HG03280 (cell line): Measurements from ENCODE around the gene KDM2B.

Experiments
- ATAC-seq: cut with Tn5 transposase; IDR thresholded peaks from one replicate; pipeline ENCODE4 v1.9.1; 2021; ENCODE audit warnings: mild to moderate bottlenecking, moderate library complexity; ENCODE audit not compliant: unreplicated experiment

The KDM2B gene

GRCh38 chr12:121580959-121581685 lies at the start of gene KDM2B:
Gene KDM2B (minus strand): TSS chr12:121581023. CDS start chr12:121580911, 112 bp downstream.
- no peak for ATAC-seq

DNA sequence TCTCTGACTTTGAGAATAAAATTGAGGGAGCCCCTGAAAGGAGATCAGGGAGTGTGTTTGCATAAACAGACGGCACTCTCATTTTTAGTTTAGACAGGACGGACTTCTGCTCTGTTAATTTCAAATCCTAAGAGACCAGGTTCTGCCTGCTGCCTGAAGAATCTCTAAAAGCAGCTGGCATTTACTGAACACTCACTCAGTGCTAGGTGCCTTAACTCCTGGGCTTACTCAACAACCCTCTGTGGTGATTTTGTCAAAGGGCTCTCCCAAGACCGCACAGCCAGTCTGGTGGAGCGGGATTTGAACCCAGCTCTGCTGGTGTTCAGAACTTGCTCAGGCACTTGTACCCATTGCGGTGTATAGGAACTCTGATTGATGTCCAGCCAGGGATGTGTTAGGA lies 47.7 kb upstream of the KDM2B start:
- no peak for ATAC-seq

DNA sequence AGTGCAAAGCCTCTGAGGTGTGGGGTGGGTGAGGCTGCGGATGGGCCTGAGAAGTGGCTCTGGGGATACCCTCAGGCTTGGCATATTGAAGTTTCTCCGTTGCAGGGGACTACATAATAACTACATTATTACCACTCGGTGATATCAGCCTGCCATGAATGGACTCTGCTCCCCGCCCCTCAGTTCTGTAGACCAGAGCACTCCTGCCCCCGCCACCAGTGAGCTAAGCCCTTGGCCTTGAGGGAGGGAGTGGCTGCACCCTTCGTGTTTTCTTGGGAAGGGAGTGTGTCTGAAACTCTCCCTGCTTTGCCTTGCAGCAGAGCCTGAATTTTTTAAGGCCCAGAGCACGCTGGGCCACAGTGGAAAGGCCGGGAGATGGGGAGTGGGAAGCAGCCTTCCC lies 47.2 kb upstream of the KDM2B start:
- ATAC-seq: no peak

- peak; percentile 31 for ATAC-seq
These were observed 46.2 kb upstream of the KDM2B start for GRCh38 chr12:121626853-121627640.

DNA sequence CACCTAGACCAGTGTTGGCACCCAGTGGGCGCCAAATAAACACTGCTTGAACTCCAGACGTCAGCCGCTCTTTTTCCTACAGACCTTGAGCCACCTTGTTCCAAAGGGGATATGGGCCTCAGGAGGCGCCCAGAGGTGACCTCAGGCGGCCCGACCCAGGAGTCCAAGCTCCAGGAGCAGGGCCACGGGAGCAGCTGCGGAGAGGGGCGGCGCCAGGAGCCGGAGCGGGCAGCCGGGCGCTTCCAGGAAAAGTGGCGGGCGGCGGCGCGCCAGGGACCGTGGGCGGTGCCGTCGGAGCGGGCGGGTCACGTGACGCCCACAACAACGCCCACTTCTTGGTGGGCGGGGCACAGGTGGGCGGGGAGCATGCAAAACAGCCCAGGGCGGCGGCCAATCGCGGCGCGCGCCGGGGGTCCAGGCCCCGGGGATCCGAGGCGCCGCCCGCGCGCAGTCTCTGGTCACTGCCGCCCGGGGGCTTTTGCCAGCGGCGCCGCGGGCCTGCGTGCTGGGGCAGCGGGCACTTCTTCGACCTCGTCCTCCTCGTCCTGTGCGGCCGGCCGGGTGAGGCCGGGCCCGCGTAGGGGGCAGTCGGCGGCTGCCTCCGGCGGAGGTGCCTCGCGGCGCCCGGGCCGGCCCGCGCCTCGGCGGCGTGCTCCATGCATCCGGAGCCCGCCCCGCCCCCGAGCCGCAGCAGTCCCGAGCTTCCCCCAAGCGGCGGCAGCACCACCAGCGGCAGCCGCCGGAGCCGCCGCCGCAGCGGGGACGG lies 45.4 kb upstream of the KDM2B start, which contains the start of gene ORAI1:
Gene ORAI1, plus strand, starts transcription at position 444 of the 766 bp plus-strand sequence.
- peak; percentile 76 for ATAC-seq

- no peak for ATAC-seq
These were observed 39.6 kb upstream of the KDM2B start for GRCh38 chr12:121620333-121620891.

DNA sequence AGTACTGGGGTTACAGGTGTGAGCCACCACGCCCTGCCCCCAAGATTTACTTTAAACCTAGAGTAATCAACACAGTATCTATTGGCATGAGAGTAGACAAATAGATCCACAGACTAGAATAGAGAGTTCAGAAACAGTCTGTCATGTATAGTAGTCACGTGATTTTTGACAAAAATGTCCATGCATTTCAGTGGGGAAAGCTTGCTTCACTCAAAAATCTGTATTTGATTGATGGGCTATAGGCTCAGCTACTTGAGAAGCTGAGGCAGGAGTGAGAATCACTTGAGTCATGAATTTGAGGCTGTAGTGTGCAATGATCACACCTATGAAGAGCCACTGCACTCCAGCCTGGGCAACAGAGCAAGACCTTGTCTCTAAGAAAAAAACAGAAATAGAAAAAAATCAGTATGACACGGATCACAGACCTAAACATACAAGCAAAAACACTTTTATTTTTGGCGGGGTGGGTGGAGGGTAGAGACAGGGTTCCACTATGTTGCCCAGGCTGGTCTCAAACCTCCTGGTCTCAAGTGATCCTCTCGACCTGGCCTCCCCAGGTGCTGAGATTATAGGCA lies 37.9 kb upstream of the KDM2B start:
- no peak for ATAC-seq

- no peak for ATAC-seq
These were observed 34.1 kb upstream of the KDM2B start for GRCh38 chr12:121614872-121615467.

GRCh38 chr12:121613462-121613861 lies 32.6 kb upstream of the KDM2B start:
- no peak for ATAC-seq

- ATAC-seq: no peak
These were observed 30.5 kb upstream of the KDM2B start for GRCh38 chr12:121611306-121611705.

DNA sequence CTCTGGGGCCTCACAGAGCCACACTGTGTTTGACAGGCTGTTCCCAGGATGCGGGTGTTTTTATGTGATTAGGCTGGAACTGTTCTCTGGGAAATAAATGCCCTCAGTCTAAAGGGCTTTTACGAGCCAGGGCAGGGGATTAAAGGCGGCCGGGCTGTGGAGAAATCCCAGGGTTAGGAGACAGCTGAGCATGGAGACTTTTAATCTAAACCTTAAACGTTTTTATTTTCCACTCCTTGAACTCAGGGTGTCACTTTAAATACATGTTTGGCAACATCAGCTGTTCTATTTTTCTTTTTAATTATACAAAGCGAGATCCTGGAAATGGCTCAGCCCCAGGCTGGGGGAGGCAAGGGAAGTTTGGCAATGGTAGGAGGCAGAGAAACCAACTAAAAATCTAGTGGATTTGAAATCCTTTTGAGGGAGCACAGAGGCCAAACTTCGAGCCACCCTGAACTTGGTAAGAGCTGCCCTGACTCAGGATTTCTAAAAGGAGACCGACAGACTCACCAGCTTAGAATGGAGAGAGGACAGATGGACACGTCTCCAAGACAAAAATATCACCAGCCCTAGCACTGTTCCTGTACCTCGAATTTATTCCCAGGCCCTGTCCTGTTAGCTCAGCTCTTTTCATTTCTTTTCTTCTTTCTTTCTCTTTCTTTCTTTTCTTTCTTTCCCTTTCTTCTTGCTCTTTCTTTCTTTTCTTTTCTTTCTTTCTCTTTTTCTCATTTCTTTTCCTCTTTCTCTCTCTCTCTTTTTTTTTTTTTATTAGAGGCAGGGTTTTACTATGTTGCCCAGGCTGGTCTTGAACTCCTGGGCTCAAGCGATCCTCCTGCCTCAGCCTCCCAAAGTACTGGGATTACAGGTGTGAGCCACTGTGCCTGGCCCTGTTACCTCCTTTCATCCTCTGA lies 29.7 kb upstream of the KDM2B start:
- ATAC-seq: no peak

DNA sequence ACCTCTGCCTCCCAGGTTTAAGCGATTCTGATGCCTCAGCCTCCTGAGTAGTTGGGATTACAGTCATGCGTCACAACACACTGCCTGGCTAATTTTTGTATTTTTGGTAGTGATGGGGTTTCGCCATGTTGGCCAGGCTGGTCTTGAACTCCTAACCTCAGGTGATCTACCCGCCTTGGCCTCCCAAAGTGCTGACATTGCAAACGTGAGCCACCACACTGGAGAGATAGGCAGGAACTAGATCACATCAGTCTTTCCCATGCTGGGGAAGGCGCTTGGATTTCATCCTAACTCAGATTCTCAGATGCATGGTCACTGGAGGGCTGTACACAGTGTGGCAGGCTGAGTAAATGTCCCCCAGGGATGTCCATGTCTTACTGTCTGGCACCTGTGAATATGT lies 27.5 kb upstream of the KDM2B start:
- no peak for ATAC-seq

DNA sequence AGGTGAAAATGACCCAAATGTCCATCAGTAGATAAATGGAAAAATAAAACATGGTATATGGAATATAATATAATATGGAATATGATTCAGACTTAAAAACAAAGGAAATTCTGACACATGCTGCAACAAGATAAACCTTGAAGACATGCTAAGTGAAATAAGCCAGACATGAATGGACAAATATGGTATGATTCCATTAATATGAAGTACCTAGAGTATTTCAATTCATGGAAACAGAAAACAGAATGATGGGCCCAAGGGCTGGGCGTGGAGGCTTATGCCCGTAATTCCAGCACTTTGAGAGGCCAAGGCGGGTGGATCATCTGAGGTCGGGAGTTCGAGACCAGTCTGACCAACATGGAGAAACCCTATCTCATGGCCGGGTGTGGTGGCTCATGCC lies 22.8 kb upstream of the KDM2B start:
- no peak for ATAC-seq

DNA sequence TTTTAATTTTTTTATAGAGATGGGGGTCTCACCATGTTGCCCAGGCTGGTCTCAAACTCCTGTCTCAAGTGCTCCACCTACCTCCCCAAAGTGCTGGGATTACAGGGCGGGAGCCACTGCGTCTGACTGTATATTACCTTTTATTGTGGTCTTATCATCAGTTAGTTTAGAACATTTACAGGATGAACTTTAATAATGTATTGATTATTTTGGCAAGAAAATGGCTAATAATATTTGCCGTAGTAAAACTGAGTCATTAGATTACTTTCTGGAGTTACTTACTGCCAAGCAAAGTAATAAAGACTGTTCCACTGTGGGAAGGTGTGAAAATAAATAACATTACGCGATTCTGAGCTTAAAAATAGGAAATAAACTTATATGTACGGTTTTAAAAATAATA lies 21.9 kb upstream of the KDM2B start:
- ATAC-seq: no peak

DNA sequence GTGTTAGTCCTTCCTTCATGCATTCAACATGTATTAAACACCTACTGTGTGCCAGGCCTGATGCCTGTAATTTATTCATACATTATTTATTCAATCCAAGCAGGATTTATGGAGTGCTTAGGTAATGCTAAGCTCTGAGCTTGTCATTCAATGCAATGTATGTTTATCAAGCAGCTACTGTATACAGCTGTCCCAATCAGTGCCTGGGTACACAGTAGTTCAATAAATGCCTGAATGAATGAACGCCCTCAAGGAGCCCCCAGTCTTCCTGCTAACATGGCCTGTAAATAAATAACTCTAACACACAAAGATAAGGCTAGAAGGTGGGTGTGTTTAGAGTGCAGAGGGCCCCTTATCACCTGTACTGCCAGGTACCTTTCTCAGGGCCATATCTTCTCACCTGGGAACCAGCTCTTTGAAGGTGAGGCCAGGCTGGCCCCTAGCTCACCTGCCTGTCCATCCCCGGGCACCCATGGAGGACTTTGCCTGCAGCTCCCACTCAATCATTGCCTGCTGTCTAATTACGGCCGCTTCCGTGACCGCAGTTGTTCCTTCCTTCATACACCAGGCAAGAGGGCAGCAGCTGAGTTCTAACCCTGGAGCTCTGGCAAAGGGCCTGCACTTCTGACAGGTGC lies 20.0 kb upstream of the KDM2B start:
- ATAC-seq: no peak

GRCh38 chr12:121596526-121596925 lies 15.7 kb upstream of the KDM2B start:
- ATAC-seq: no peak

DNA sequence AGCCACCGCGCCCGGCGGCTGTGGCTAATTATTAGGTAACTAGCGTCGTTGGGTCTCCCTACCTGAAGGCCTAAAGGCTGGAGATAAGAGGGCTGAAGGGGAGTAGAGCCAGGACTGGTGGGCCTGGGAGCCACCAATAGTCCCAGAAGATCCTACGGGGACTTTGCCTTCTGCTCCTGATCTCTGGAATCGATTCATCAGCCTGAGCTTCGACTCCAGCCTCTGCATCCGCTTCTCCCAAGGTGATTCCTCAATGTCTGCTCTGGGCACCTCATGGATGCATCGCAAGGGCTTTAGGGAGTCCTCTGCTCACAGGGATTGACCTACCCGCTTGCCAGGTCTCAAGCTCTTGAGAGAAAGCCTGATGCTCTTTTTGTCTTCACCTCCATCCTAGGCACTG lies 14.7 kb upstream of the KDM2B start:
- ATAC-seq: no peak

DNA sequence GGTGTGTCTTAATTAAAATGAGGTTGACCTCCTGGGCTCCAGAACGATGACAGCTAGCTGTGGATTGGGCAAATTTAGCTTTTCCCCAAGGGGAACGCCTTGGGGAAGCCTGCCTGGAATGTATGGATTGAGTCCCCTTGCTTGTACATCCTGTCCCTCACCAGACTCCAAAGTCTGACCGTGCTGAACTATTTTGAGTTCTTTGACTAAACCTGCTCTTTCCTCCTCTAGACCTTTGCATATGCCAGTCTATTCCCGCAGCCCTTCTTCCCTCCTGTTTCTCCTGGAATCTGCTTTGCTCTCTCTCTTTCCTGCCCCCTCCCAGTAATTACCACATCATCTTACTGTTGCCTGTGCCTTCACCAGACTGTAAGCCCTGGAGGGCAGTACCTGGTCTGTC lies 11.5 kb upstream of the KDM2B start:
- ATAC-seq: no peak
